Thoracic aorta (tissue), 2 donors: Measurements from ENCODE around the gene PLXDC1. TPM values are rescaled to one million over a fixed set of nuclear protein-coding genes. Genes with fewer than 3 reads are reported as not detected.

Experiments used
- ATAC-seq: fragments of 150-250 bp; one replicate; pipeline ENCODE4 v1.8.0; 2017; ENCODE audit warnings: low read depth; ENCODE audit not compliant: insufficient number of reproducible peaks, low FRiP score
- DNase-seq: peaks from one replicate; pipeline ENCODE4 v3.0.0-alpha.2; 2020; ENCODE audit warnings: low spot score
- H3K27ac ChIP-seq, 2 donors: fragments of 200-600 bp; sonication (generic); 1 replicate in 1 of 2; 2 replicates in 1 of 2; pipeline ENCODE4 v1.5.1; 2016; ENCODE audit warnings: mild to moderate bottlenecking in 2 of 2, moderate library complexity in 2 of 2
- H3K27me3 ChIP-seq: fragments of 200-600 bp; sonication (generic); replicated peaks from 2 replicates; pipeline ENCODE4 v1.6.0; 2016; ENCODE audit warnings: mild to moderate bottlenecking; ENCODE audit not compliant: insufficient read depth
- H3K36me3 ChIP-seq: fragments of 200-600 bp; sonication (generic); one replicate; pipeline ENCODE4 v1.5.1; 2016
- H3K4me1 ChIP-seq, 2 donors: fragments of 200-600 bp; sonication (generic); 1 replicate in 1 of 2; 2 replicates in 1 of 2; pipeline versions ENCODE4 v1.5.1 to v1.6.0; 2016; ENCODE audit warnings: low read depth in 2 of 2, mild to moderate bottlenecking in 1 of 2; ENCODE audit not compliant: control insufficient read depth in 1 of 2
- H3K4me3 ChIP-seq: fragments of 200-600 bp; sonication (generic); 2 replicates; pipeline ENCODE4 v1.5.1; 2016; ENCODE audit warnings: mild to moderate bottlenecking
- H3K9me3 ChIP-seq: fragments of 200-600 bp; sonication (generic); 2 replicates; pipeline ENCODE4 v1.5.1; 2016
- total RNA-seq, 2 donors: library from RNA; depleted of rRNA; stranded (reverse); fragments of >200 nt; gene quantifications; one replicate each; pipeline versions ENCODE4 v1.1.0 to v1.2.3, GENCODE V29; 2016
- TF ChIP-seq, protein P1 (sequence below): fragments of 200-600 bp; sonication (generic); IDR thresholded peaks from one replicate; pipeline ENCODE4 v1.5.1; 2019; ENCODE audit warnings: antibody characterized with exemption

Gene PLXDC1
- total RNA-seq, 2 donors from 2014 or later = 7.0 to 13.9 TPM

- Histone ChIP-seq H3K36me3 (no peaks in the 10 kb centered on the region), H3K9me3 (no peaks in the 10 kb centered on the region), H3K27me3 (no peaks in the 10 kb centered on the region), H3K27ac (no peak overlapping the region), H3K4me3 (no peak overlapping the region), H3K4me1 (no peaks in the 10 kb centered on the region)
- DNase-seq = no peak
- TF ChIP-seq, protein P1, sequence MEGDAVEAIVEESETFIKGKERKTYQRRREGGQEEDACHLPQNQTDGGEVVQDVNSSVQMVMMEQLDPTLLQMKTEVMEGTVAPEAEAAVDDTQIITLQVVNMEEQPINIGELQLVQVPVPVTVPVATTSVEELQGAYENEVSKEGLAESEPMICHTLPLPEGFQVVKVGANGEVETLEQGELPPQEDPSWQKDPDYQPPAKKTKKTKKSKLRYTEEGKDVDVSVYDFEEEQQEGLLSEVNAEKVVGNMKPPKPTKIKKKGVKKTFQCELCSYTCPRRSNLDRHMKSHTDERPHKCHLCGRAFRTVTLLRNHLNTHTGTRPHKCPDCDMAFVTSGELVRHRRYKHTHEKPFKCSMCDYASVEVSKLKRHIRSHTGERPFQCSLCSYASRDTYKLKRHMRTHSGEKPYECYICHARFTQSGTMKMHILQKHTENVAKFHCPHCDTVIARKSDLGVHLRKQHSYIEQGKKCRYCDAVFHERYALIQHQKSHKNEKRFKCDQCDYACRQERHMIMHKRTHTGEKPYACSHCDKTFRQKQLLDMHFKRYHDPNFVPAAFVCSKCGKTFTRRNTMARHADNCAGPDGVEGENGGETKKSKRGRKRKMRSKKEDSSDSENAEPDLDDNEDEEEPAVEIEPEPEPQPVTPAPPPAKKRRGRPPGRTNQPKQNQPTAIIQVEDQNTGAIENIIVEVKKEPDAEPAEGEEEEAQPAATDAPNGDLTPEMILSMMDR = no peak
- ATAC-seq = no peak
Observed at GRCh38 chr17:39141915-39142664, 9.3 kb downstream of the PLXDC1 start.

DNA sequence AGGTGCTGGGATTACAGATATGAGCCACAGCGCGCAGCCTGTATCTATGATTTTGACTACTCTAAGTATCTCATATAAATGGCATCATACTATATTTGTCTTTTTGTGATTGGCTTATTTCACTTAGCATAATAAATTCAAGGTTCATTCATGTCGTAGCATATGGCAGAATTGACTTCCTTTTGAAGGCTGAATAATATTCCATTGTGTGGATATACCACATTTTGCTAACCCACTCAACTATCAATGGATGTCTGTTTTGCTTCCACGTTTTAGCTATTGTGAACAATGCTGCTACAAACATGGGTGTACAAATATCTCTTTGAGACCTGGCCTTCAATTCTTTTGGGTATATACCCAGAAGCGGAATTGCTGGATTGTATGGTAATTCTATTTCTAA is 10.1 kb downstream of the PLXDC1 start:
- Histone ChIP-seq H3K27me3 (no peaks in the 10 kb centered on the region), H3K9me3 (no peaks in the 10 kb centered on the region), H3K27ac (no peak overlapping the region), H3K4me3 (no peak overlapping the region), H3K4me1 (no peaks in the 10 kb centered on the region), H3K36me3 (no peaks in the 10 kb centered on the region)
- TF ChIP-seq, protein P1 = no peak
- DNase-seq = no peak
- ATAC-seq = no peak

- no peak for ATAC-seq
- H3K4me3 ChIP-seq = no peak overlapping the region
- no peaks in the 10 kb centered on the region for H3K36me3 ChIP-seq
- no peaks in the 10 kb centered on the region for H3K27me3 ChIP-seq
- no peak overlapping the region for H3K27ac ChIP-seq
- H3K4me1 ChIP-seq = no peaks in the 10 kb centered on the region
- H3K9me3 ChIP-seq = no peaks in the 10 kb centered on the region
- DNase-seq = no peak
- TF ChIP-seq, protein P1 = no peak
Observed at GRCh38 chr17:39139561-39139960, 11.9 kb downstream of the PLXDC1 start.

- no peaks in the 10 kb centered on the region for H3K36me3 ChIP-seq
- no peak overlapping the region for H3K27ac ChIP-seq
- no peaks in the 10 kb centered on the region for H3K27me3 ChIP-seq
- no peaks in the 10 kb centered on the region for H3K9me3 ChIP-seq
- TF ChIP-seq, protein P1 = no peak
- H3K4me1 ChIP-seq = no peaks in the 10 kb centered on the region
- no peak overlapping the region for H3K4me3 ChIP-seq
- DNase-seq (no peak), ATAC-seq (no peak)
Observed at GRCh38 chr17:39139161-39139511, 12.3 kb downstream of the PLXDC1 start.

DNA sequence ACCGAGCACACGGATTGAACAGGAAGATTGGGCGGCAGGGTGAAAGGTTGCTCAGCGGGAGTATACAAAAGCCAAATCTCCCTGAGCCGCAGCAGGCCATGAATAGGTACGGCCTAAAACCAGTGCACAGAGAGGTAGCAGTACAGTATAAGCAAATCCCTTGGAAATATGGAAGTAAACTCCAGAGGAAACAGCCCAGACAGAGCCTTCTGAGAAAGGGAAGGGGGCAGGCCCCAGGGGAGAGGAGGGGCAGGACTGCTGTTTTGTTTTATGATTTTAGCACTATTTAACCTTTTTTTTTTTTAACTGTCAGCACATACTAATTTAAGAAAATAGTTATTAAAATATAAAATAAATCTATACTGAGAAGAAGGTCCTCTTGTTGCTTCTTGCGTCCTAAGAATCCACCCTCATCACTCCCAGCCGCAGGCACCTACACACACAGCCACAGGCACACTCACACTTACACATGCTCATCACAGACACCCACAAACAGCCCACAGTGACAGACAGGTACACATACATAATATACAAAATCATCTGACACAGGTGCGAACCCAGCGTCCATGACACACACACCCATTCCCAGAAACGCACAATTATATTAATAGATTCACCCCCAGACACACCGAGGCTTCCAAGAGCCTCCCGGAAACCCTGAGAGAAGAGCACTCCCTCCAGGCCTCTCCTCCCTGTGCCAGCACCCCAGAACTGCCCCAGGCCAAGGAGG is 12.8 kb downstream of the PLXDC1 start:
- no peak overlapping the region for H3K27ac ChIP-seq
- no peaks in the 10 kb centered on the region for H3K27me3 ChIP-seq
- H3K4me1 ChIP-seq = no peaks in the 10 kb centered on the region
- TF ChIP-seq, protein P1 = no peak
- ATAC-seq (no peak), DNase-seq (no peak)
- H3K9me3 ChIP-seq = no peaks in the 10 kb centered on the region
- H3K4me3 ChIP-seq = no peak overlapping the region
- no peaks in the 10 kb centered on the region for H3K36me3 ChIP-seq
